HCT116 (cell line): ENCODE data around the gene CEND1. TPM values are rescaled to one million over a fixed set of nuclear protein-coding genes. Genes with fewer than 3 reads are reported as not detected.

ENCODE experiments used
- ATAC-seq: fragments of 200-7000 bp; cut with Tn5 transposase; 2 replicates; pipeline ENCODE4 v1.9.1; 2020; ENCODE audit warnings: mild to moderate bottlenecking, moderate library complexity
- BruUV-seq: library from RNA; stranded (reverse); fragments of 400-500 nt; replicated peaks from 2 replicates; lab custom pipeline; 2021; lab: Mats Ljungman, UMichigan
- CTCF ChIA-PET: fragments of 300-600 bp; sonication (Branson Sonifier 250); formaldehyde crosslinking; loops from one replicate; lab custom pipeline; 2021; ENCODE audit warnings: antibody characterized with exemption; lab: Charles Lee
- POLR2A ChIA-PET: fragments of 300-600, 350-600 bp; sonication (Branson Sonifier 250); formaldehyde crosslinking; loops from one replicate; lab custom pipeline; 2021; ENCODE audit warnings: antibody characterized with exemption; lab: Charles Lee
- RAD21 ChIA-PET, 2 experiments: fragments of 300-600 bp; sonication (Branson Sonifier 250); formaldehyde crosslinking; loops; one replicate each; lab custom pipeline; 2023; ENCODE audit warnings: low total read pairs in 2 of 2; ENCODE audit not compliant: uncharacterized antibody in 2 of 2, unreplicated experiment in 2 of 2, low non-redundant PET in 1 of 2; lab: Charles Lee
- DNase-seq: peaks from one replicate; pipeline ENCODE4 v3.0.0-alpha.2; 2010; ENCODE audit warnings: low read depth, low spot score
- H2AFZ ChIP-seq: fragments of 200-600 bp; shearing (Covaris generic), sonication (generic); 2 replicates; pipeline ENCODE4 v1.6.1; 2017; ENCODE audit warnings: low read depth, mixed run types, mixed read lengths, antibody characterized with exemption, low read length; ENCODE audit not compliant: poor library complexity, severe bottlenecking
- H3K27ac ChIP-seq: 2 replicates; pipeline ENCODE4 v1.5.1; 2012; ENCODE audit warnings: low read depth, low read length
- H3K27me3 ChIP-seq: fragments of 200-600 bp; sonication (generic); 2 replicates; pipeline ENCODE4 v1.6.1; 2016; ENCODE audit warnings: mixed run types, low read length, mixed read lengths; ENCODE audit not compliant: insufficient read depth
- H3K36me3 ChIP-seq, 2 experiments: fragments of 200-500 bp in 1 of 2; fragments of 200-600 bp in 1 of 2; sonication (Bioruptor generic) in 1 of 2; sonication (generic) in 1 of 2; 2 replicates each; pipeline versions ENCODE4 v1.5.1 to v1.6.1; 2014 to 2016; ENCODE audit warnings: low read length in 2 of 2, inconsistent platforms in 1 of 2, mixed read lengths in 1 of 2, mixed run types in 1 of 2; ENCODE audit not compliant: insufficient read depth in 2 of 2, control insufficient read depth in 1 of 2
- H3K4me1 ChIP-seq, 2 experiments: fragments of 200-600 bp in 1 of 2; sonication (generic) in 1 of 2; 2 replicates each; pipeline versions ENCODE4 v1.5.1 to v1.6.1; 2012 to 2017; ENCODE audit warnings: low read length in 2 of 2, inconsistent platforms in 1 of 2, mild to moderate bottlenecking in 1 of 2, mixed read lengths in 1 of 2, mixed run types in 1 of 2, moderate library complexity in 1 of 2; ENCODE audit not compliant: insufficient read depth in 2 of 2, control insufficient read depth in 1 of 2
- H3K4me2 ChIP-seq: fragments of 200-600 bp; sonication (generic); 2 replicates; pipeline ENCODE4 v1.6.1; 2017; ENCODE audit warnings: mixed run types, low read length, mixed read lengths
- H3K4me3 ChIP-seq, 2 experiments: fragments of 200-600 bp in 1 of 2; sonication (generic) in 1 of 2; replicated peaks in 1 of 2; 2 replicates each; pipeline ENCODE4 v1.5.1; 2011 to 2016; ENCODE audit warnings: low read length in 2 of 2, control low read depth in 1 of 2, low read depth in 1 of 2, mild to moderate bottlenecking in 1 of 2, mixed read lengths in 1 of 2, mixed run types in 1 of 2
- H3K79me2 ChIP-seq: fragments of 200-600 bp; sonication (generic); 2 replicates; pipeline ENCODE4 v1.6.1; 2017; ENCODE audit warnings: mild to moderate bottlenecking, mixed run types, low read length, moderate library complexity, mixed read lengths; ENCODE audit not compliant: insufficient read depth
- H3K9ac ChIP-seq: fragments of 200-600 bp; sonication (generic); 2 replicates; pipeline ENCODE4 v1.6.1; 2016; ENCODE audit warnings: low read length, mixed read lengths
- H3K9me2 ChIP-seq: fragments of 200-600 bp; sonication (generic), shearing (Covaris generic); 2 replicates; pipeline ENCODE4 v1.6.1; 2017; ENCODE audit warnings: mixed run types, mild to moderate bottlenecking, moderate library complexity; ENCODE audit not compliant: insufficient read depth
- H3K9me3 ChIP-seq, 2 experiments: fragments of 200-500 bp in 1 of 2; fragments of 200-600 bp in 1 of 2; sonication (Bioruptor generic) in 1 of 2; sonication (generic) in 1 of 2; 2 replicates each; pipeline ENCODE4 v1.6.1; 2014 to 2017; ENCODE audit warnings: low read length in 2 of 2, mixed read lengths in 2 of 2, inconsistent platforms in 1 of 2, low read depth in 1 of 2, mild to moderate bottlenecking in 1 of 2, mixed run types in 1 of 2, moderate library complexity in 1 of 2; ENCODE audit not compliant: control insufficient read depth in 1 of 2, insufficient read depth in 1 of 2
- H4K20me1 ChIP-seq: fragments of 200-600 bp; sonication (generic), shearing (Covaris generic); 2 replicates; pipeline ENCODE4 v1.6.1; 2017; ENCODE audit warnings: mixed run types, mild to moderate bottlenecking, moderate library complexity; ENCODE audit not compliant: insufficient read depth
- CTCF ChIP-seq, 3 experiments: fragments of 200-600 bp in 1 of 3; sonication (generic) in 1 of 3; IDR thresholded peaks in 2 of 3; conservative IDR thresholded peaks in 1 of 3; 2 replicates each; pipeline ENCODE4 v1.5.1; 2012 to 2017; ENCODE audit warnings: low read depth in 2 of 3, low read length in 2 of 3, antibody characterized with exemption in 1 of 3, borderline replicate concordance in 1 of 3, control low read depth in 1 of 3, mild to moderate bottlenecking in 1 of 3, mixed read lengths in 1 of 3, mixed run types in 1 of 3, moderate library complexity in 1 of 3; ENCODE audit not compliant: insufficient read depth in 1 of 3
- SRF ChIP-seq: IDR thresholded peaks from 2 replicates; pipeline ENCODE4 v1.6.1; 2012; ENCODE audit warnings: low read depth
- ZBTB33 ChIP-seq: IDR thresholded peaks from 2 replicates; pipeline ENCODE4 v1.6.1; 2011; ENCODE audit warnings: mild to moderate bottlenecking, low read length, moderate library complexity; ENCODE audit not compliant: insufficient replicate concordance; ENCODE audit errors: extremely low read depth
- intact Hi-C: fragments of 100-400 bp; cut with micrococcal nuclease; formaldehyde crosslinking; loops from 2 replicates; pipeline ENCODE4 v1.10.0; 2022
- total RNA-seq: library from RNA; stranded (reverse); gene quantifications from one replicate; pipeline ENCODE4 v1.2.1, GENCODE V29; 2021; ENCODE audit not compliant: unreplicated experiment

Gene CEND1
- total RNA-seq, 1 experiment from 2014 or later, result 0.27 TPM

- Histone ChIP-seq H4K20me1 (no peaks in the 10 kb centered on the region), H3K27ac (peak overlapping the region; percentile 95), H3K9ac (no peak overlapping the region), H3K4me3 (no peak overlapping the region), H3K9me3 (no peaks in the 10 kb centered on the region), H3K36me3 (0 out of 4 replicates have a peak, but pooled peaks cover 0 to 3% of the 10 kb centered on the region in 2 experiments), H3K9me2 (no peaks in the 10 kb centered on the region), H2AFZ (no peak overlapping the region), H3K27me3 (no peaks in the 10 kb centered on the region), H3K4me1 (peaks cover 29 to 53% of the 10 kb centered on the region in 2 experiments), H3K79me2 (peaks cover 60% of the 10 kb centered on the region), H3K4me2 (peak overlapping the region; percentile 93)
- TF ChIP-seq ZBTB33 (no peak), CTCF (IDR thresholded peaks at IDR 0.05 in 2 of 3, conservative IDR thresholded peaks at IDR 0.05 in 1 of 3; ENCODE audit: borderline replicate concordance in 1 of 3, insufficient read depth in 1 of 3, low read depth in 2 of 3, low read length in 2 of 3) (peak in 2 of 3 experiments; percentile 20 to 22; a peak in 1 of 6 replicates), SRF (no peak)
- no peak for ATAC-seq
- intact Hi-C loops, result no loop called here
- no peak for DNase-seq
- BruUV-seq, result no TSS peak
- POLR2A ChIA-PET, result interaction anchor here (1.3 kb wide), 1 partner anchor 30 kb away, joined by 4 read pairs; the partner anchor contains the start of gene RPLP2
- RAD21 ChIA-PET, result interaction anchor here in 1 of 2 experiments (0.7 kb wide), 1 partner anchor 281 kb away, joined by 3 read pairs; no protein-coding TSS in a partner anchor
- CTCF ChIA-PET, result no interaction called here
Measured at GRCh38 chr11:778976-779954, 10.6 kb downstream of the CEND1 start.
